Stimulated activated CD4-positive, alpha-beta T cell treated with anti-CD3 and anti-CD28 coated beads, Interleukin-4, amount 100 ng/mL, for 48 hours (primary cell): ENCODE measurements around the gene RGS8.

Source experiments
- DNase-seq, 2 donors: peaks; one replicate each; pipeline ENCODE4 v3.0.0-alpha.2; 2020; ENCODE audit warnings: low read depth in 2 of 2

Gene RGS8

DNA sequence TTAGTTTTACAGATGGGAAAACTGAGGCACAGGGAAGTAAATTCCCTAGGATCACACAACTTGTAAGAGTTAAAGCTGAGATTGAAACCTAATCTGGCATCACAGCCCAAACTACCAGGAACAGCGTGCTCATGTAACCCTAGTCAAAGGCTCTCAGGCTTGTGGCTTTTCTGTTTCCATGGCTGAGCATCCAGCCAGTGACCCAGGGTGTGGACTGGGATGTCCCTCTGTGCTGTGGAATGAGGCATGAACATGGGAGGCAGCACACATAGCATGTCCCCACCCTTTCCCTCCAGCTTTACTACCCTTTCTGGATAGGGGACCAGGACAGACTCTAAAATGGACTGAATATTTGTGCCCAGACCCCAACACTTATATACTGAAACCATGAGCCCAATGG, 45.1 kb downstream of the RGS8 start:
- DNase-seq, result no peak

DNA sequence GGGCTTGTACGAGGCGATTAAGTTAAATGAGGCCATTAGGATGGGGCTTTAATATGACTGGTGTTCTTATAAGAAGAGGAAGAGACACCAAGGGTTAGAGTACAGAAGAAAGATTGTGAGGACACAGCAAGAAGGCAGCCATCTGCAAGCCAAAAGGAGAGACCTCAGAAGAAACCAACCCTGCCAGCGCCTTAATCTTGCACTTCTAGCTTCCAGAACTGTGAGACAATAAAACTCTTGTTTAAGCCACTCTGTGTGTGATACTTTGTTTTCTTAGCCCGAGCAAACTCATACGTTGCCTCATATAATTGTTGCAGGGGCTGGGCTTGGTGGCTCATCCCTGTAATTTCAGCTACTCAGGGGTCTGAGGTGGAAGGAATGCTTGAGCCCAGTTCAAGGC, 46.6 kb downstream of the RGS8 start:
- no peak for DNase-seq

DNA sequence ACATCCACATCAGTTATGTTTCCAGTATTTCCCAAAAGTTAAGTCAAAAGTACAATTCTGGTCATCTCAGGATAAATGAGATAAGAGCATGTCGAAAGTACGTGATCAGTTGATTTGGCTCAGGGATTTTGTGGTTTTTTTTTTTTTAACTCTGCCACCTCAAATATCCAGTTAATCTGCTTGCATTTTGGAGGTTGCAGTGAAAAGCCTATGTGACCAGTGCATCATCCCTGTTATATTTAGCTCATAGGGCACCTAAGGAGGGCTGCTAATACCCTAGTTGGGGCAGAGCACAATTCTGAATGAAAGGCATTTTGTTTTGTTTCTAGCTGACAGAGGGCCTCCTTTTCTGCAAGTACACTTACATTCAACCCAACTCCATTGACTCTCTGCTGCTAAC, 48.5 kb downstream of the RGS8 start:
- DNase-seq, result no peak
